Keratinocyte (primary cell): Measurements from ENCODE around the gene GMEB2. TPM values are rescaled to one million over a fixed set of nuclear protein-coding genes. Genes with fewer than 3 reads are reported as not detected.

ENCODE experiments used
- DNase-seq: peaks from one replicate; pipeline ENCODE4 v3.0.0-alpha.2; 2011; ENCODE audit warnings: low read depth, missing footprints, low spot score
- FAIRE-seq: peaks from 2 replicates; lab custom pipeline; 2011; peaks lifted over from hg19 to GRCh38; lab: Jason Lieb, UNC
- H2AFZ ChIP-seq: 2 replicates; pipeline ENCODE4 v1.6.0; 2012; ENCODE audit warnings: low read length, control low read depth, inconsistent platforms; ENCODE audit not compliant: control insufficient read depth
- H3K27ac ChIP-seq: 2 replicates; pipeline ENCODE4 v1.5.1; 2011; ENCODE audit warnings: low read length; ENCODE audit not compliant: control insufficient read depth, insufficient read depth
- H3K27me3 ChIP-seq: 3 replicates; pipeline ENCODE4 v1.6.0; 2011; ENCODE audit warnings: low read length; ENCODE audit not compliant: control insufficient read depth, insufficient read depth; ENCODE audit errors: extremely low read depth
- H3K36me3 ChIP-seq, 2 experiments: 2 replicates in 1 of 2; 3 replicates in 1 of 2; pipeline ENCODE4 v1.5.1; 2011; ENCODE audit warnings: low read length in 2 of 2, mild to moderate bottlenecking in 1 of 2; ENCODE audit not compliant: control insufficient read depth in 2 of 2, insufficient read depth in 2 of 2; ENCODE audit errors: extremely low read depth in 1 of 2
- H3K4me1 ChIP-seq: 3 replicates; pipeline ENCODE4 v1.5.1; 2011; ENCODE audit warnings: low read length; ENCODE audit not compliant: control insufficient read depth, insufficient read depth; ENCODE audit errors: extremely low read depth
- H3K4me2 ChIP-seq: 3 replicates; pipeline ENCODE4 v1.6.0; 2011; ENCODE audit warnings: low read depth, low read length; ENCODE audit not compliant: control insufficient read depth, insufficient read depth; ENCODE audit errors: extremely low read depth
- H3K4me3 ChIP-seq, 3 experiments: fragments of 200-600 bp in 1 of 3; sonication (generic) in 1 of 3; 2 replicates in 2 of 3; 3 replicates in 1 of 3; pipeline ENCODE4 v1.5.1; 2011 to 2016; ENCODE audit warnings: low read length in 3 of 3, mild to moderate bottlenecking in 3 of 3, control low read depth in 2 of 3, inconsistent platforms in 1 of 3, low read depth in 1 of 3, mixed read lengths in 1 of 3, mixed run types in 1 of 3, moderate library complexity in 1 of 3; ENCODE audit not compliant: control insufficient read depth in 2 of 3, insufficient read depth in 2 of 3; ENCODE audit errors: extremely low read depth in 1 of 3
- H3K79me2 ChIP-seq: 2 replicates; pipeline ENCODE4 v1.6.0; 2012; ENCODE audit warnings: low read length; ENCODE audit not compliant: control insufficient read depth, insufficient read depth
- H3K9ac ChIP-seq: 3 replicates; pipeline ENCODE4 v1.6.0; 2011; ENCODE audit warnings: low read length; ENCODE audit not compliant: control insufficient read depth, insufficient read depth; ENCODE audit errors: extremely low read depth
- H3K9me1 ChIP-seq: 3 replicates; pipeline ENCODE4 v1.6.0; 2011; ENCODE audit warnings: low read length; ENCODE audit not compliant: control insufficient read depth, insufficient read depth; ENCODE audit errors: extremely low read depth
- H3K9me3 ChIP-seq: 2 replicates; pipeline ENCODE4 v1.5.1; 2012; ENCODE audit warnings: low read depth, low read length; ENCODE audit not compliant: control insufficient read depth
- H4K20me1 ChIP-seq: 3 replicates; pipeline ENCODE4 v1.6.0; 2011; ENCODE audit warnings: low read length; ENCODE audit not compliant: control insufficient read depth, insufficient read depth; ENCODE audit errors: extremely low read depth
- EZH2 ChIP-seq: IDR thresholded peaks from one replicate; pipeline ENCODE4 v1.6.1; 2012; ENCODE audit warnings: inconsistent platforms, mild to moderate bottlenecking, low read length, moderate library complexity
- dilution Hi-C: fragments of 300-500 bp; cut with MboI; formaldehyde crosslinking; loops from one replicate; pipeline ENCODE4 v1.7.0; 2020; ENCODE audit warnings: low sequenced_read_pairs; ENCODE audit not compliant: extremely low pct_ligation_motif_present
- polyA plus RNA-seq, 5 experiments: library from polyadenylated mRNA; depleted of rRNA in 3 of 5; stranded (reverse) in 3 of 5; stranded (forward) in 1 of 5; unstranded in 1 of 5; fragments of >200 nt; gene quantifications; 1 replicate in 1 of 5; 2 replicates in 3 of 5; 3 replicates in 1 of 5; pipeline versions ENCODE4 v1.2.1 to v1.2.3, GENCODE V29; 2011 to 2012; ENCODE audit warnings: missing spikeins in 2 of 5, low read depth in 1 of 5, low replicate concordance in 1 of 5
- TF ChIP-seq, protein P1 (sequence below), 3 experiments: IDR thresholded peaks in 1 of 3; conservative IDR thresholded peaks in 1 of 3; optimal IDR thresholded peaks in 1 of 3; 2 replicates in 2 of 3; 3 replicates in 1 of 3; pipeline versions ENCODE3 to v1.5.1; 2011; ENCODE audit warnings: low read length in 3 of 3, mild to moderate bottlenecking in 3 of 3, moderate library complexity in 2 of 3, control low read depth in 1 of 3, inconsistent platforms in 1 of 3; ENCODE audit not compliant: insufficient read depth in 2 of 3; ENCODE audit errors: extremely low read depth in 1 of 3

The GMEB2 gene
- polyA plus RNA-seq, 1 donor (not counting 4 experiments of a cell fraction or from before 2014, with no cell fraction given): 5.1 TPM

DNA sequence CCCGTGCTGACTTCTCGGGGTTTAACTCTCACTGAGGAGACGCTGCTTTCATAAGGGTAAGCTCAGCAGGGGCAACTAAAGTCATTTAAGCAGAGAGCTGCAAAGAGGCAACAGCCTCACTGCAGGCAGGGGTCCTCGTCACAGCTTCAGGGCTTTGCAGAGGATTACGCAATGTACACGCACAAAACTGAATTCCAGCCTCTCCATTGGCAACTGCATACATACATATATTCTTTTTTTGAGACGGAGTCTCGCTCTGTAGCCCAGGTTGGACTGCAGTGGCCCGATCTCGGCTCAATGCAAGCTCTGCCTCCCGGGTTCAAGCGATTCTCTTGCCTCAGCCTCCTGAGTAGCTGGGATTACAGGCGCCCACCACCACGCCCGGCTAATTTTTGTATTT, 2.4 kb downstream of the GMEB2 start:
- Histone ChIP-seq H3K4me1 (peaks cover 7% of the 10 kb centered on the region), H3K4me2 (no peak overlapping the region), H3K36me3 (peaks cover 0 to 1% of the 10 kb centered on the region in 2 experiments), H4K20me1 (no peaks in the 10 kb centered on the region), H3K27ac (no peak overlapping the region), H3K9me1 (no peaks in the 10 kb centered on the region), H2AFZ (no peak overlapping the region), H3K79me2 (peaks cover 72% of the 10 kb centered on the region), H3K9ac (no peak overlapping the region), H3K9me3 (no peaks in the 10 kb centered on the region), H3K27me3 (no peaks in the 10 kb centered on the region), H3K4me3 (no peak overlapping the region)
- TF ChIP-seq EZH2: no peak
- TF ChIP-seq, protein P1, sequence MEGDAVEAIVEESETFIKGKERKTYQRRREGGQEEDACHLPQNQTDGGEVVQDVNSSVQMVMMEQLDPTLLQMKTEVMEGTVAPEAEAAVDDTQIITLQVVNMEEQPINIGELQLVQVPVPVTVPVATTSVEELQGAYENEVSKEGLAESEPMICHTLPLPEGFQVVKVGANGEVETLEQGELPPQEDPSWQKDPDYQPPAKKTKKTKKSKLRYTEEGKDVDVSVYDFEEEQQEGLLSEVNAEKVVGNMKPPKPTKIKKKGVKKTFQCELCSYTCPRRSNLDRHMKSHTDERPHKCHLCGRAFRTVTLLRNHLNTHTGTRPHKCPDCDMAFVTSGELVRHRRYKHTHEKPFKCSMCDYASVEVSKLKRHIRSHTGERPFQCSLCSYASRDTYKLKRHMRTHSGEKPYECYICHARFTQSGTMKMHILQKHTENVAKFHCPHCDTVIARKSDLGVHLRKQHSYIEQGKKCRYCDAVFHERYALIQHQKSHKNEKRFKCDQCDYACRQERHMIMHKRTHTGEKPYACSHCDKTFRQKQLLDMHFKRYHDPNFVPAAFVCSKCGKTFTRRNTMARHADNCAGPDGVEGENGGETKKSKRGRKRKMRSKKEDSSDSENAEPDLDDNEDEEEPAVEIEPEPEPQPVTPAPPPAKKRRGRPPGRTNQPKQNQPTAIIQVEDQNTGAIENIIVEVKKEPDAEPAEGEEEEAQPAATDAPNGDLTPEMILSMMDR (optimal IDR thresholded peaks at IDR 0.05 in 1 of 3, IDR thresholded peaks at IDR 0.05 in 1 of 3, conservative IDR thresholded peaks at IDR 0.05 in 1 of 3; ENCODE audit: extremely low read depth in 1 of 3, insufficient read depth in 2 of 3, low read length in 3 of 3): no peak
- dilution Hi-C loops: no loop called here
- DNase-seq (no peak), FAIRE-seq (no peak)

DNA sequence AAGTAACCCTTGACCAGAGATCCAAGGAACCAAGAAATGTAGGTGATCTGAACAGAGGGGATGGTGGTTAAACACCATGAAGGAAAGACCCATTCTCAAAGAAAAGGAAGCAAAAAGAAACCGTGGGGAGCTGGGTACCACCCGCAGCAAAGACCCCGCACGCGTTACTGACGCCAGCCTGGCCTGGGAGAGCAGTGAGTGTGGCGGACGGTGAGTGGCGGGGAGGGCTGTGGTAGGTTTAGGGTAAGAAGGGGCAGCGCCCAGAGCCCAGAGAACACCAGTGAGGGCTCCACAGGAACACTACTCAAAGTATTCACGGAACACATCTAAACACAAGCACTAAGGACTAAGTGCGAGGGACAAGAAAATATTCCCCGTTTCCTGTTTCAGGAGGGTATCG, 4.2 kb downstream of the GMEB2 start:
- H3K79me2 ChIP-seq: peaks cover 68% of the 10 kb centered on the region
- no peak for FAIRE-seq
- no peaks in the 10 kb centered on the region for H4K20me1 ChIP-seq
- H3K4me1 ChIP-seq: no peaks in the 10 kb centered on the region
- no peak overlapping the region for H3K4me3 ChIP-seq
- no peak overlapping the region for H3K9ac ChIP-seq
- H3K9me1 ChIP-seq: no peaks in the 10 kb centered on the region
- dilution Hi-C loops: no loop called here
- no peak for DNase-seq
- H3K36me3 ChIP-seq: peaks cover 8 to 14% of the 10 kb centered on the region in 2 experiments
- H3K27ac ChIP-seq: no peak overlapping the region
- H3K4me2 ChIP-seq: no peak overlapping the region
- no peaks in the 10 kb centered on the region for H3K27me3 ChIP-seq
- no peak overlapping the region for H2AFZ ChIP-seq
- H3K9me3 ChIP-seq: no peaks in the 10 kb centered on the region
- TF ChIP-seq, protein P1 (optimal IDR thresholded peaks at IDR 0.05 in 1 of 3, IDR thresholded peaks at IDR 0.05 in 1 of 3, conservative IDR thresholded peaks at IDR 0.05 in 1 of 3; ENCODE audit: extremely low read depth in 1 of 3, insufficient read depth in 2 of 3, low read length in 3 of 3): no peak
- TF ChIP-seq EZH2: no peak
